AG09319 (cell line): ENCODE data around the gene MOB3B.

Experiments used
- DNase-seq: peaks from one replicate; pipeline ENCODE4 v3.0.0-alpha.2; 2010; ENCODE audit warnings: low read depth; ENCODE audit errors: extremely low read depth
- CTCF ChIP-seq: IDR thresholded peaks from 2 replicates; pipeline ENCODE4 v1.5.1; 2011; ENCODE audit warnings: low read depth, mild to moderate bottlenecking, inconsistent platforms, low read length, moderate library complexity

The MOB3B gene

GRCh38 chr9:27437652-27438373, 91.8 kb downstream of the MOB3B start:
- no peak for TF ChIP-seq CTCF
- no peak for DNase-seq

- no peak for TF ChIP-seq CTCF
- DNase-seq, result no peak
Measured at GRCh38 chr9:27436234-27436633, 93.4 kb downstream of the MOB3B start.

DNA sequence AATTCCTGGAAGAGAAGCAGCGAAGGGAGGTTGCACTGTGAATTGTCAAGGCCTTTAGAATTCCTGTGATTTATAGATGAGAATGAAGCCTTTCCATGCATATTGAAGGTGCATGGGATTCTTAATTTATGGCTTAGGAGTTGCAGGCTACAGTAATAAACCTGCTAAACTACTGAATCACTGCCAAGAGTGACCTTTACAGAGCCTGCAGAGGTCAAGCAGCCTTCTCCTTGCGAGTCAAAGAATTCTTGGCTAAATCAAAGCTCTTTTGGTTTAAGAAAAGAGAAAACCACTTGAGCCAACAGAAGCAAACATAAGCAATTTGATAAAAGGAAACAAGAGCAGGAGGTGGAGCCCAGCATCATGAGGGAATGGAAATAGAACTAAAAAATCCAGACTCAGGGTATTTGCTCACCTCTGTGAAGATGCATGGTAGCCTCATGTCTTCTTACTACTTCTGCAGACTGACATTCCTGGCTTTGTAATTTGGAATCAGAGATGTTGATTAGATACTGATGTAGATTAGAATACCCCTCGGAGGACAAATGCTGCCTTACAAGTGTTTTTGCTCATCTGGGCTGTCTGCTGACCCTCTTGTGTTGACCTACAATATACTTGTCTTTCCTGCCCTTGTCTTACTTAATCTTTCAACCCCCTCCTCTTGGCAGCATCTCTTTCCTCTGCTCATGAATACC, 95.8 kb downstream of the MOB3B start:
- no peak for DNase-seq

GRCh38 chr9:27432308-27432707, 97.3 kb downstream of the MOB3B start:
- TF ChIP-seq CTCF, result no peak
- no peak for DNase-seq

More for the DNA sequence above, 95.8 kb downstream of the MOB3B start:
- TF ChIP-seq CTCF, result no peak

DNA sequence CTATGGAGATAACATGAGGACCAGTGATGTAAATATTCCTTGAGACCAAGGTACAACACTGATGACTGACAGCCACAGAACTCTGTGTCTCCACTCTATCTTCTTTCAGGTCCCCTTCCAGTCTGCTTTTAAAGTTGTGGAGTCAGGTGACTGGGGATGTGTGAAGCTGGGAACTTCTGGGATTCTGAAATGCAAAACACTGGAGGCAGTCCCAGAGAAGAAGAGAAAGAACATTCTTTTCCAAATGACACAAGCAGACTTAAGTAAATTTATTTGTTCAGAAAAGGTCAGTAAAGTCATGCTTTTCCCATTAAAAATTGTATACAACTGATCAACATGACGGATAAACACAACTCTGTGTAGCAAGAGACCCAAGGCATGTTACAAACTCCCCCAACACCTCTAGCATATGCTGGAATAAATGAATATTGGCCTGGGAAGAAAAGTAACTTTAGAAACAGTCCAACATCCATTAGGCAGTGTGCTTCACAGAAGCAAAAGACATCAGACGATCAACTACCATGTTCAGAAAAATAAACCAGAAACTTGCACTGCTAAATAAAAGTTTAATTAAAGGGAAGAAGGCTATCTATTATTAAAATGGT, 98.0 kb downstream of the MOB3B start:
- DNase-seq, result no peak
- TF ChIP-seq CTCF, result no peak

- no peak for DNase-seq
- TF ChIP-seq CTCF, result no peak
Measured at GRCh38 chr9:27430750-27431535, 98.7 kb downstream of the MOB3B start.
